GM21717 (cell line): Measurements from ENCODE around the gene FMO3.

Experiments used
- ATAC-seq: cut with Tn5 transposase; IDR thresholded peaks from one replicate; pipeline ENCODE4 v1.9.1; 2021; ENCODE audit warnings: mild to moderate bottlenecking, moderate library complexity; ENCODE audit not compliant: unreplicated experiment

FMO3 gene

GRCh38 chr1:171115280-171115897 lies 24.7 kb downstream of the FMO3 start:
- ATAC-seq, result no peak

- ATAC-seq, result no peak
Measured at GRCh38 chr1:171116676-171117075, 26.0 kb downstream of the FMO3 start.

- no peak for ATAC-seq
Measured at GRCh38 chr1:171117085-171117484, 26.4 kb downstream of the FMO3 start.

- ATAC-seq, result no peak
Measured at GRCh38 chr1:171119648-171120047, 28.9 kb downstream of the FMO3 start.

- no peak for ATAC-seq
Measured at GRCh38 chr1:171122299-171122698, 31.6 kb downstream of the FMO3 start.

GRCh38 chr1:171122893-171123292 lies 32.2 kb downstream of the FMO3 start:
- no peak for ATAC-seq

- no peak for ATAC-seq
Measured at GRCh38 chr1:171126504-171126903, 35.8 kb downstream of the FMO3 start.

- ATAC-seq, result no peak
Measured at GRCh38 chr1:171127099-171127498, 36.4 kb downstream of the FMO3 start.

- no peak for ATAC-seq
Measured at GRCh38 chr1:171127501-171127900, 36.8 kb downstream of the FMO3 start.

- no peak for ATAC-seq
Measured at GRCh38 chr1:171128463-171128862, 37.8 kb downstream of the FMO3 start.

GRCh38 chr1:171134204-171134923 lies 43.7 kb downstream of the FMO3 start:
- no peak for ATAC-seq

- ATAC-seq, result no peak
Measured at GRCh38 chr1:171137580-171137979, 46.9 kb downstream of the FMO3 start.

- ATAC-seq, result no peak
Measured at GRCh38 chr1:171138980-171139379, 48.3 kb downstream of the FMO3 start.

- ATAC-seq, result no peak
Measured at GRCh38 chr1:171139890-171140289, 49.2 kb downstream of the FMO3 start.

GRCh38 chr1:171140401-171140800 lies 49.7 kb downstream of the FMO3 start:
- no peak for ATAC-seq

- ATAC-seq, result no peak
Measured at GRCh38 chr1:171140956-171141687, 50.4 kb downstream of the FMO3 start.

GRCh38 chr1:171141688-171142415 lies 51.1 kb downstream of the FMO3 start:
- no peak for ATAC-seq

GRCh38 chr1:171142416-171143385 lies 52.0 kb downstream of the FMO3 start:
- no peak for ATAC-seq

- no peak for ATAC-seq
Measured at GRCh38 chr1:171150156-171150555, 59.5 kb downstream of the FMO3 start.

GRCh38 chr1:171152549-171152948 lies 61.8 kb downstream of the FMO3 start:
- no peak for ATAC-seq
